ENCODE results near the gene CNTFR. TPM values are rescaled to one million over a fixed set of nuclear protein-coding genes. Genes with fewer than 3 reads are reported as not detected.

Gene CNTFR
- total and polyA plus RNA-seq, 2 of the 8 experiments (the other 6 are each of a cell fraction or from before 2014, with no cell fraction given) = 1.2 to 4.2 TPM

DNA sequence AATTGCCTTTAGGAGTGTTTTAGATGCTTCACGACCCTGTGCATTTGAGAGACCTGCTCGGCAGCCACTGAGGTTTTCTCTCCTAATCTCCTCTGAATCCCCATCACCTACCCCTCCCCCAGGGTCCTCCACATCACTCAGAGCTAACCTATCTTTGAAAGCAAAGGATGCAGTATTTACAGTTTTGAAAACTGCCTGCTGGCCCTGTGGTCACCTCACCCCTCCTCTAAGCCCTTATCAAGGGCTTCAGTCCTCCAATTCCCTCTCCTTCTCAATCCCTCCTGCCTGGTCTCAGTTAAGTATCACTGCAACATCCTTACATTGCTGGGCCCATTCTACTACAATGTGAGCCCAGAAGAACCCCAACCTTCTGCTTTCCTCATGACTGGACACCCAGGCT, 17.8 kb upstream of the CNTFR start (continued):
- no peak for TF ChIP-seq GABPA (IDR thresholded peaks at IDR 0.05; ENCODE audit: borderline replicate concordance, insufficient read depth, low read length)
- TF ChIP-seq KDM1A (IDR thresholded peaks at IDR 0.05; ENCODE audit: borderline replicate concordance, low read length) = no peak
- TF ChIP-seq TCF12 (IDR thresholded peaks at IDR 0.05; ENCODE audit: low read depth, low read length) = no peak
- TF ChIP-seq HDAC6 (IDR thresholded peaks at IDR 0.05; ENCODE audit: low read depth, low read length) = no peak
- TF ChIP-seq SRF (IDR thresholded peaks at IDR 0.05; ENCODE audit: low read depth, low read length) = no peak

Data from H1 (cell line).